HUES64 (cell line): ENCODE data around the gene EIF3K.

Experiments
- H3K27ac ChIP-seq: 2 replicates; pipeline ENCODE4 v1.7.0; 2013; ENCODE audit warnings: low read depth, low read length, inconsistent platforms
- H3K27me3 ChIP-seq: 2 replicates; pipeline ENCODE4 v1.6.1; 2013; ENCODE audit warnings: mild to moderate bottlenecking, low read length; ENCODE audit not compliant: insufficient read depth
- H3K36me3 ChIP-seq: 2 replicates; pipeline ENCODE4 v1.6.1; 2013; ENCODE audit warnings: mild to moderate bottlenecking, low read length; ENCODE audit not compliant: insufficient read depth
- H3K4me1 ChIP-seq: 2 replicates; pipeline ENCODE4 v1.6.1; 2013; ENCODE audit warnings: mild to moderate bottlenecking, low read length, moderate library complexity; ENCODE audit not compliant: insufficient read depth
- H3K4me3 ChIP-seq: 2 replicates; pipeline ENCODE4 v1.5.1; 2013; ENCODE audit warnings: mild to moderate bottlenecking, low read length, moderate library complexity
- H3K9ac ChIP-seq: 2 replicates; pipeline ENCODE4 v1.6.1; 2013; ENCODE audit warnings: mild to moderate bottlenecking, low read depth, low read length
- H3K9me3 ChIP-seq: 2 replicates; pipeline ENCODE4 v1.6.1; 2013; ENCODE audit warnings: low read depth, low read length; ENCODE audit not compliant: insufficient read depth
- whole genome bisulfite sequencing: fragments of 150-250, 120-280 bp; methylation state at CpG from one replicate; pipeline ENCODE4 v1.1.7; 2013; ENCODE audit warnings: missing lambda C conversion rate; 5-methylcytosine and 5-hydroxymethylcytosine counted together

Gene EIF3K

DNA sequence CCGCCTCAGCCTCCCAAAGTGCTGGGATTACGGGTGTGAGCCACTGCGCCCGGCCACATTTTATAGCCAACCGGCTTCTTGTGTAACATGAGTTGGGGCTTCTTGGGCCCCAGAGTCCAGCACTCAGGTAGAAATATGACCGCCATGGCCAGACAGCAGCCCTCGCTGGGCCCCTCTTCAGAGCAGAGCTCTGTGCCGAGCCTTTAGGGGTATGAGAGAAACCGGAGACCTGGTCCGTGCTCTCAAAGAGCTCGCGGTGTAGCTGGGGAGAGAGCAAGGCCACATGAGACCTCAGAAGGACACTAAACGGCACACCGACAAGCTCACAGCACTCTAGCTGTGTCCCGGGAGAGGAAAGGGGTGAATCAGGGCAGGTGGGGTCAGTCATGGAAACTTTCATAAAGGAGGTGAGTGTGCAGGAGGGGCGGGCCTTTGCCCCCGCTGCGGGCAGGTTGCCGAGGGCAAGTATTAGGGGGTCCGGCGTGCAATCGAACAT, 44.2 kb downstream of the EIF3K start:
- 0 out of 2 replicates have a peak overlapping the region, but pooled peaks have one; percentile 38 for H3K27ac ChIP-seq
- 89% methylated on average over 22 of the region's 22 CpGs for WGBS
- H3K27me3 ChIP-seq, result no peaks in the 10 kb centered on the region
- H3K4me3 ChIP-seq, result no peak overlapping the region
- peaks cover 8% of the 10 kb centered on the region for H3K36me3 ChIP-seq
- H3K4me1 ChIP-seq, result peaks cover 85% of the 10 kb centered on the region
- no peak overlapping the region for H3K9ac ChIP-seq
- H3K9me3 ChIP-seq, result no peaks in the 10 kb centered on the region

DNA sequence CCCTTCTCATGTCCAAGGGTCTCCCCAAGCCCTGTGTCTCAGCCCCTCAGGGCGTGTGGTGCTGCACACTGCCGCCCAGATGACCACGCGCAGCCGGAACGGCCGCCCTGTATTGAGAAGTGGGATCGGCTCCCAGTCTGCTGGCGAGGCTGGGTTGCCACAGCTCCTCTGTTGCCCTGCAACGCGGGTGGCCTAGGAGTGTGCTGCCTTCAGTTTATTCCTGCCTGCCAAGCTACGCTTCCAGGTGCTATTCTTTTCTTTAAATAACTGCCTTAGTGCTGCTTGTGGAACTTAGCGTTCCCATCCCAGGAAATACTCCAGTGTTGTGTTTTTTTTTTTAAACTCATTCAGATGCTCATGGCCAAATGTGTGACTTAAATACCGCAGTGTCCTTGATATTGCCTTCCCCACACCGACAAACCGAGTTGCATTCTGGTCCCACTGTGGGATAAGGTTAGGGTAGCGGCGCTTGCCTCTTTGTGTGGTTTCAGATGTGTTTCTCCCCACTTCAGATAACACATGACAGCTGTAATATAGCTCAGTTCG, 45.0 kb downstream of the EIF3K start:
- Histone ChIP-seq H3K4me3 (no peak overlapping the region), H3K27me3 (no peaks in the 10 kb centered on the region), H3K9me3 (no peaks in the 10 kb centered on the region), H3K4me1 (peaks cover 84% of the 10 kb centered on the region), H3K27ac (peak overlapping the region; percentile 98), H3K9ac (peak overlapping the region; percentile 79), H3K36me3 (peaks cover 14% of the 10 kb centered on the region)
- 84% methylated on average over 19 of the region's 19 CpGs for WGBS

DNA sequence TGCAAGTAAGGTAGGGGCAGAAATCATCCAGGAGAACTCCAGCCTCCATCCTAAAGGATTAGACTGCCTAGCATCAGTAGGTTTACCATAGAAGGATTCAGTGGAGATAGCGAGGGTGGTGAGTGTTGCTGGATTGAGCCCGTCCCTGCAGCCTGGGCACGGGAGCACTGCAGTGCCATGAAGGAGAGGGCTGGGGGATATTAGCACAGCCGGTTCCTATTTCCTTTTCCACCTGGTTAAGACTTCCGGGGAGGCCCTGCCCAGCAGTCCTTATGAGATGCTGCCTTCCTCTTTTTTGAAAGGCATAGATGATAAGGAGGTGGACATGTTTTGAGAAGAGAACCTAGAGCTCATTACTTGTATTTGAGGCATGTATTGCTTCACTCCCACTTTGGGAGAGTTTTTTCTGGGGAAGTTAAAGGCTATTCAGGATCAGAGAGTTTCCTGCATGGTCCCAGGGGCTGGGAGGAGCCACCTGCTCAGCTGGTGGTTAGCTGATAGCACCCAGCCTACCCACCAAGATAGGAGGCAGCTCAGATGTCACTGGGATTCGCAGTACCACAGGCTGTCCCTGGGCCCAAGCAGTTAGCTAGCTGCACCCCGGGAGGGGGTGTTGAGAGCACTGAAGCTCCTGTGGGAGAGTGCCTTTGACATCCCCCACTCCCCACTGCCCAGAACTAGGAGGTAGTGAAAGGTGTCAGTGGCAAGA, 45.7 kb downstream of the EIF3K start:
- H3K27me3 ChIP-seq, result no peaks in the 10 kb centered on the region
- no peak overlapping the region for H3K4me3 ChIP-seq
- H3K27ac ChIP-seq, result peak overlapping the region; percentile 98
- 62% methylated on average over 7 of the region's 7 CpGs for WGBS
- no peaks in the 10 kb centered on the region for H3K9me3 ChIP-seq
- H3K9ac ChIP-seq, result peak overlapping the region; percentile 79
- peaks cover 84% of the 10 kb centered on the region for H3K4me1 ChIP-seq
- peaks cover 14% of the 10 kb centered on the region for H3K36me3 ChIP-seq

DNA sequence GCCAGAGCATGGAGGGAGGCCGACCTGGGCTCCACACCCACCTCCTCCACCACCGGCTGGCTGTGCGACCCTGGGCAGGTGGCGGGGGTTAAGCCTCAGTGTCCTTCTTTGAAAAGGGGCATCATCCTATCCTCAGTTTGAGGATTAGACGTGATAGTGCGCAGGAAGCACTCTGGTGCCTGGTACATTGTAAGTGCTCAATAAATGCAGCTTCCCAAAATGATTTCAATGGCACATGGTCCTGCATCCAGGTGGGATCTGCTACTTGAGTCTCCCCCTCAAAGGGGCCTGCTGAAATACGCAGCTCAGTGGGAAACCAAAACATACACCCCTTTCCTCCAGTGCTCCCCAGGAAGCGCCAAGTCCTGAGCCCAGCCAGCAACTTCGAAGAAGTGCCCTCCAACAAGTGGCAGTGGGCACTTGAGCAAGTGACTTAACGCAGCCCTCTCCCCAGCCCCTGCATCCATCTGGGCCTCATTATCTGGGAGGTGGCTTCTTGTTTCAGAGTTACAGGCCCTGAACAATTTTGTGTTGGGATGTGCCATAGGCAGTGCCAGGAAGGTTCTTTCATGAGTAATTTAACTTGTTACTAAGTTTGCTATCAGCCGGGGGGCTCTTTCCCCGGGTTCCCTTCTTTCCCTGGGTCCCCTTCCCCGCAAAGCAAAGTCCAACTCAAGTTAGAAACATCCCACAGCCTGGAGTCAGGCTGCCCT, 46.4 kb downstream of the EIF3K start:
- Histone ChIP-seq H3K4me1 (peaks cover 90% of the 10 kb centered on the region), H3K9me3 (no peaks in the 10 kb centered on the region), H3K27me3 (no peaks in the 10 kb centered on the region), H3K36me3 (peaks cover 14% of the 10 kb centered on the region), H3K27ac (peak overlapping the region; percentile 98), H3K9ac (peak overlapping the region; percentile 79), H3K4me3 (peak overlapping the region; percentile 21; the same call in 1 of the 2 replicates)
- 67% methylated on average over 12 of the region's 13 CpGs for WGBS

DNA sequence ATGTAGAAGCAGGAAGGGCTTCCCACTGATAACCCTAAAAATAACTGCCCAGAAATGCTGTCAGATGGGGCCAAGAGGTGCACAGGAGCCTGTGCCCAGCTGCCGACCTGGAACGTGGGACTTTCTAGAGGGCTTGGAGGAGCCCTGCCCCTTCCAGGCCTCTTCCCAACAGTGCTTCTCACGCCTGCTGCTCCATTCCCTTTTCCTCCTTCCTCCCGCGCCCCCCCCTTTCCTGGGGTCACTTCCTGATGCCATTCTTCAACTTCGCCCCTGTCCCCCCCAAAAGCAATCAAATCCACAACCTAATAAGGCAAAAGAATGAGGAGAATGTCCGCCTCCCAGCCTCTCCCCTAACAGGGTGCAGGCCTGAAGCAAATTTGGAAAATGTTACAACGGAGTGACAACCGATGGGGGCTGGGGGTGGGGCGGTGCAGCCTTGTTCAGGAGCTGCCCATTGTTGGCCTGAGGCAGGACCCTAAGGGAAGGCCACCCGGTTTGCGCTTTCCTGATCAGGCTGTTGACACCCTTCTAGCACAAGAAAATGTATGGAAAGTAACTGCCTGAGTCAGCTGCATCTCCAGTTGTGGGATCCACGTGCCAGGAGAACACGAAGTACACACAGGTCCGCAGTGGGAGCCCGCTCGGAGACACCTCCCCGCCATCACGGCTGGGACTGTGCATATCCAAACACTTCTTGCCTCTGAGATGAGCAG, 47.1 kb downstream of the EIF3K start:
- no peaks in the 10 kb centered on the region for H3K27me3 ChIP-seq
- H3K4me3 ChIP-seq, result peak overlapping the region; percentile 29
- no peaks in the 10 kb centered on the region for H3K9me3 ChIP-seq
- peak overlapping the region; percentile 86 for H3K9ac ChIP-seq
- H3K27ac ChIP-seq, result peak overlapping the region; percentile 98
- 14% methylated on average over 19 of the region's 19 CpGs for WGBS
- peaks cover 14% of the 10 kb centered on the region for H3K36me3 ChIP-seq
- peaks cover 88% of the 10 kb centered on the region for H3K4me1 ChIP-seq

DNA sequence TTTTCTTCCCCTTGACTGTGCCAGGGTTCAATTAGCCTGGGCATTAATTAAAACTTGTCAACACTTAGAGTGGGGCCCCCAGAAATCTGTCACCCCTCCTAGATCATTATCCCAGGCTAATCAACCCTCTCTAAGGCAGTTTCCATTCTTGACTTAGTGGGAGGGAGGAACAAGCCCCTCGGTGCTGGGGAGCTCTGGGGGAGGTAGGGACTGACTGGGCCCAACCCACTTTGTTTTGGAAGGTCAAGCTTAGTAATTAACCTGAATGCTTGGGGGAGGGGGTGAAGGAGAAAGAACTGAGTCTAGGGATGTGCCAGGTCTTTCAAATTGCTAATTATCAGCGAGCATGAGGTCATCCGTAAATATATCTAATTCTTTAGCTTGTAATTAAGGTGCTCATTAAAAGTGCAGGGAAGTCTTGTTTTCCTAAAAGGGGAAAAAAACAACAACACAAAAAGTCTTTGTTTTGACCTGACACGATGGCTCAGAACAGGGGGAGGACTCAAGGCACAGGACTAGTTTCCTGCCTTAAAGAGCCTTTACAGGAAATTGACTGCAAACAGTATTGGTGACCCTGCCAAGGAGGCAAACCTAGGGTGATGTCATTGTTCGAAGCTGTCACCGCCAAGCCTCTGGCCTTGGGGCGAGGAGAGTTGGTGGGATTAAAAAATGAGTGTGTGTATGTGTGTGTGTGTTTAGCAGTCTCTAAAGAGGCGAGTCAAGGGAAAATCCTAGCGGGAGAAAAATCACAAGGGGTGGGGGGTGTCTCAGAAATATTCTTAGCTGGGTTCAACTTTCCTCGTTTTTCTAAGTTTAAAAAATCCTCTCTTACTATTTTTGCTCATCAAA, 47.9 kb downstream of the EIF3K start:
- H3K9me3 ChIP-seq, result no peaks in the 10 kb centered on the region
- peaks cover 13% of the 10 kb centered on the region for H3K36me3 ChIP-seq
- no peaks in the 10 kb centered on the region for H3K27me3 ChIP-seq
- peak overlapping the region; percentile 86 for H3K9ac ChIP-seq
- peak overlapping the region; percentile 98 for H3K27ac ChIP-seq
- peak overlapping the region; percentile 29 for H3K4me3 ChIP-seq
- peaks cover 91% of the 10 kb centered on the region for H3K4me1 ChIP-seq
- WGBS, result 26% methylated on average over 10 of the region's 10 CpGs

DNA sequence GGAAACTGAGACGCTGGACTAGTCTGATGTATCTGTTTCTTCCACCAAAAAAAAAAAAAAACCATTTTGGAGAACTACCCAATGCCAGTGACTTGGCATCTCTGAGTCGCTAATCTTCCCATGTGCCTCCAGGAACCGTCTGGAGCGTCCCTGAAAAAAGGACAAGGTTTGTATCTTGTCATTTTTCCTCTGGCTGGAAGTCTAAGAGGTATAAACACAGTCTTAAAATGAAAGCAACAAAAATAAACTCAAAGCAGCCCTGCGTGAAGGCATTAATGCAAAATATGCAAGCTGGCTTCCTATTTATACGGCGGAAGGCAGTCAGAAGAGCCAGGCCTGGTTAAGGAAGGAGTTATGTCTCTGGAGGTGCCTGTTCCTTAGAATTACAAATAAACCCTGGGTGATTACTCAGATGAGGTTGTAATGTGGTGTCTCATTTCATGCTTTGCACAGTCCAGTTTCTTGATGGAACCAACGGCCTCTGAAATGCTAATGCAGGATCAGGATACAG, 48.7 kb downstream of the EIF3K start:
- Histone ChIP-seq H3K27me3 (no peaks in the 10 kb centered on the region), H3K4me3 (no peak overlapping the region), H3K27ac (peak overlapping the region; percentile 98), H3K9me3 (no peaks in the 10 kb centered on the region), H3K9ac (peak overlapping the region; percentile 86), H3K36me3 (peaks cover 9% of the 10 kb centered on the region), H3K4me1 (peaks cover 84% of the 10 kb centered on the region)
- 68% methylated on average over 8 of the region's 8 CpGs for WGBS

DNA sequence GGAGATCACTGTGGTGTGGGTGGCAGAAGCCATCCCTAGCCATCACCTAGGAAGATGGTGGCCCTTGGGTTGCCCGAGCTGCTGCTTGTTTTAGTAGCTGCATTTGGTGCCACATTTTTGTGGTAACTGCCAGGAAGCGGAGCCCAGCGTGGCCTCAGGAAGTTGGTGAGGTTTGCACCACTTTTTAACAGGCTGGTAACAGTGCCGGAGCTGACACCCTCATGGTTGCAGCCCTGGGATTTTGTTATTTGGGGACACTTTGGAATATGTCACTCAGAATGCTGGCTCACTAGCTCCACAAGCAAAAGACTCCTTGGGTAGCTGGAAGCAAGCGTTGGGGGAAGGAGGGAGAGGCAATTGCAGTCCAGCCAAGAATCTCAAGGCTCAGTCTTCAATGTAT, 50.6 kb downstream of the EIF3K start:
- Histone ChIP-seq H3K4me3 (no peak overlapping the region), H3K4me1 (peaks cover 74% of the 10 kb centered on the region), H3K9ac (no peak overlapping the region), H3K9me3 (no peaks in the 10 kb centered on the region), H3K27ac (peak overlapping the region; percentile 24; the same call in 1 of the 2 replicates), H3K36me3 (peaks cover 9% of the 10 kb centered on the region), H3K27me3 (no peaks in the 10 kb centered on the region)
- 91% methylated on average over 5 of the region's 5 CpGs for WGBS

DNA sequence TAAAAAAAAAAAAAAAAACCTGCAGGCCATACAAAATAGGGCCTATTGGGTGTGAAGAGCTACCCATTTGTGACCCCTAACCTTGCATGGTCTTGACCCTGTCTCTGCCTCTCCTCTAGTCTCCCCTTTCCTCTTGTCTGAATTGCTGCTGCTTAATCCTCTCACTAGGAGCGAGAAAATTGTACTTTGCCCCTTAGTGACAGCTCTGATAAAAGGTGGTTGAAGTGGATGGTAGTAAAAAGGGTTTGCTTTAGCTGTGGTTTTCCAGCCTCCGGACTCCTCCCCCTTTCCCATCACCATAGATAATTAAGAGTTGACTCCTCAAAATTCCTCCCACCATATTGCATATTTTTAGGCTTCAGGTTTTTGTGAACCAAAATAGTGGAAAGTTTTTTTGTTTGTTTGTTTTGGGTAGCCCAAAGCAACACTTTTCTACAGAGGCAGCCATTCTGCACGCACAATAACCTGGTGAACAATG, 52.0 kb downstream of the EIF3K start:
- peaks cover 9% of the 10 kb centered on the region for H3K36me3 ChIP-seq
- no peak overlapping the region for H3K4me3 ChIP-seq
- no peak overlapping the region for H3K9ac ChIP-seq
- peaks cover 73% of the 10 kb centered on the region for H3K4me1 ChIP-seq
- no peak overlapping the region for H3K27ac ChIP-seq
- H3K9me3 ChIP-seq, result no peaks in the 10 kb centered on the region
- WGBS, result 80% methylated on average over 2 of the region's 3 CpGs
- no peaks in the 10 kb centered on the region for H3K27me3 ChIP-seq

DNA sequence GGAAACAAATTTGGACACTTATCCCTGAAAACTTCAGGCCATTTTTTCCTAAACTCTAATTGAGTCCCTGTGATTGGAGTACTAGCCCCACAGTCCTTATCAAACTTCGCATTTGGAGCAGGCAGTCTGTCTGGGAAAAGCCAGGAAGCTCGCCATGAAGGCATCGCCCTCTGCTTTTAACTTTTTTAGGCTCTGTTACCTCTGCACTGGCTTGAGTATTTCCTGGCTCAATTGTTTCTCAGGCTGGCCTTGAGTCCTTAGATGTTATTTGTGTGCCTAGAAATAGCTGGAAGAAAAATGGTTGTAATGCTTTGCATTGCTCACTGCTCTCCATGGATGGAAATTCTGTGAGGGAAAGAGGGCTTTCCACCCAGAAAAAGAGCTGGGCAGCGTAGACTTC, 52.7 kb downstream of the EIF3K start:
- Histone ChIP-seq H3K36me3 (peaks cover 9% of the 10 kb centered on the region), H3K4me1 (peaks cover 72% of the 10 kb centered on the region), H3K27me3 (no peaks in the 10 kb centered on the region), H3K27ac (peak overlapping the region; percentile 50; the same call in 1 of the 2 replicates), H3K9me3 (no peaks in the 10 kb centered on the region), H3K4me3 (no peak overlapping the region), H3K9ac (no peak overlapping the region)
- WGBS, result 83% methylated on average over 4 of the region's 4 CpGs
